ENCODE results near the gene TBX21.

TBX21 gene

GRCh38 chr17:47712330-47713023, 20.6 kb upstream of the TBX21 start:
- no peak for DNase-seq (ENCODE audit: low read depth in 2 of 2)

DNA sequence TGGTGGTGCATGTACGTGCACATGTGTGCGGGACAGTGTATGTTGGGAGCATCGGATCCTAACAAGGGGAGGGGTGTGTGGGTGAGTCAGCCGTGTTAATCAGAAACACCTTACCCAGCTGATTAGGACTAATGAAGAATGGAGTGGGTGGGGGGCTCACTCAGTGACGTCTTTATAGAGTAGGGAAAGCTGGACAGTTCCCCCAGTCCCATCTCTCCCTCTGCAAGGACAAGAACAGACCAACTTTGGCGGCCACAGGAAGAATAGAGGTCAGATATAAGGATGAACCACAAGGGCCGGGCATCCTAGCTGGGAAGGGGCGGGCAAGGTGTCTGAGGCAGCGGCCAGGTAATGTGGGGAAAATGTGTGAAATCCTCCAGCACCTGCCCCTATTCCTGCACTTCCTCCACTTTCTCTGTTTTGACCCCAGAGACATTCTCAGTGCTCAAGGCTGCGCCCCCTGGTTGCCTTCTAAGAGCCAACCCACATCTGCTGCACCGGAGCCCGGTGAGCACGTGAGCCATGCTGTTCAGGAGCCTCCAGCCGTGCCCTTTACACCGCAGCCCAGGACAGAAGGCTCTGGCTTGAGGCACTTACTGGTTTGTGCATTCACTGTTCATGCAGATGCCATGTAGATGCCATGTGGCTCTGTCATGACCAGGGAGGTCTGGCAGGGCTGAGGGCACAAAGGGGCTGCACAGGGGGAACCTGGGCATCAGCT, 18.9 kb upstream of the TBX21 start:
- DNase-seq (ENCODE audit: low read depth in 2 of 2): no peak

DNA sequence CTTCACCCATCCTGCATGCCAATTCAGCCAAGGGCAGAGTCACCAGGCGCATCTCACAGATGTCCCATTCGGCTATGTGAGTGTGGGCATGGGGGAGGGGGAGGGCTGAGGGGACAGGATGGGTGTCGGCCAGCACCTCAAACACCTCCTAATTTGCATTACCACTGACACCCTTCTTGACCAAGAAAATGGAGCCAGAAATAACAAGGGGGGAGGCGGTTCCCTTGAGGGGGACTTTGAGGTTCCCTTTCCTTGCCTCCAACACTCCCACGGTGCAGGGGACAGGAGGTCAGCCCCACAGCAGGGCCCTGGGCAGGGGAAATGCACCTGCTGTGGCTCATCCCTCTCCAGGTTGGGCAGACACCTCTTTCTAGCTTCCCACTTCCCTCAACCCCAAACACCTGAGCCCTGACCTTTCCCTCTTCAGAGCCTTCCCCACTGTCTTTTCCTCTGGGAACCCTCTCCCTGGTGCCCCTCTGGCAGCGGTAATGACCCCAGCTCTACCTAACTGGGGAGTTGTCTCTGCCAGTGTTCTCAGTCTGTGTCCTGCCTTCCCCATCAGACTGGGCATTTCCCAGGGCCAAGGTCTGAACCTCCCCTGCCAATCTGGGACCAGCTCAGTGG, 18.2 kb upstream of the TBX21 start:
- DNase-seq (ENCODE audit: low read depth in 2 of 2): no peak

DNA sequence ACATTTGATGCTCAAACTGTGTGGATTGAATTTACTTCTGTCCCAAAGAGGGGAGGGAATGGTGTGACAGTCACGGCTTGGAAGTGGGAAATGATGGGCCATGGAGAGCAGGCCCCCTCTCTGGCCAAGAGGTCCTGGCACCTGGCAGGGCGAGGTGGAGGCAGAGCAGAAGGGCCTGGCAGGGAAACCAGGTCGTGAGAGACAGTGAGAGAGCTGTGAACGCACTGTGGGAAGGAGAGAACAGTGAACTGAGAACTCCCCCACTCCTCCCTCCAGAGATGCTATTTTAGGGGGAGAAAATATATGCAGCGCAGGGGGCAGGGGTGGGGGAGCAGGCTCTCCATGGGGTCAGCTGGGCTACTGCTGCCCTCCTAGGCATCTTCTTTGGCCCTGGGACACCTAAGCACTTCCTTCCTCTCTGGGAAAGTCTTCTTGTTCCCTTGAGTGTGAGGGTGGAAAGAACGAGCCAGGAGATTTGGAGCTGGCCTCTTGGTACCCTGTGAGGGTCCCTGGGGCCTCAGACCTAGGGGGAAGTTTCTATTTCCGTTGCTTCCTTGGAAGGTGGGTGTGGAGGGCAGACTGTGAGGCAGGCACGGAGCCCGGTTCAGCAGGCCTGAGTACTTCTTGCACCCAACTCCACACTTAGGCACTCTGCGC, 17.2 kb upstream of the TBX21 start:
- no peak for DNase-seq (ENCODE audit: low read depth in 2 of 2)

DNA sequence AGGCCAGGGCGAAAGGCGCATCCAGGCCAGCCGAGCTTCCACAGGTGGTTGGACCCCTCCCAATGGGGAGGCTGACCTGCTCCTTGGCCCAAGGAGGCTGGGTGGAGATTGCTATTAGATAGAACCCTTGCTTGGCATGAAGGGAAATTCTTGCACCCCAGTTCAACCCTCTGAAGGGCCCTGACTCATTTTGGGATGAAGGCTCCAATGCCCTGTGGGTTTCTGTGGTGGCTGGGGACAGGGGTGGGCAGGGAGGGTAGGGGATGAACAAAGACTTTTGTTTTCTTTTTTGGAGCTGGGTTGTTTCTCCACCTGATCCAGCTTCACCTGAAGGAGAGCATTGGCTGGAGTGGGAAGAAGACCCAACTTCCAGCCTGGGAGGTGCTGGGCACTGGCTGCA, 16.7 kb upstream of the TBX21 start:
- DNase-seq (ENCODE audit: low read depth in 2 of 2): no peak

GRCh38 chr17:47717261-47717697, 15.8 kb upstream of the TBX21 start:
- DNase-seq (ENCODE audit: low read depth in 2 of 2): no peak

DNA sequence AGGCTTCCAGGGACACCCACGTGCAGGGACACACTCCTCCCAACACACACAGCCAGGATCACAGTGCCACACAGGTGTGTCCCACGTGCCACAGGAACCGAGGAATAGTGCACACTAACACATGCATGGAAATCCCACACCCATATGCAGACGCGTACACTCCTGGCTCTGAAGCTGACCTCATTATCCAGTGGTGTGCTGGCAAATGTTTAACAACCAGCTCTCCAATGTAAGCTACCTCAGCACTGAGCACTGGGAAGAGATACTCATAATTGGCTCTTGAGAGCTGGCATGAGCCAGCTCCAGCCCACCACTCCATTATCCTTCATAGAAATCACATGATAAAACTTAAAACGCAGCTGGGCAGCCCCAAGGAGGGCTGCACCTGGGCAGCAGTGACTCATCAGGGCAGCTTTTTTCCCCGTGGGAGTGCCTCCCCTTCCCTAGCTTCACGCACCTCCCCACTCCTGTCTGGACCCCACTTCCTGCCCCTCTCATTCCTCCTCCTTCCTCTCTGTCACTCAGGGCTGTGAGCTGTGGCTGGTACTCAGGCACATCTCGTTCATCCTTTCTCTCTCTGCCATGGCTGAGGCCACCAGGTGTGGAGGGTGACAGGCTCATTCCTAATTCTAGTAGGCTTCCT, 14.9 kb upstream of the TBX21 start:
- DNase-seq (ENCODE audit: low read depth in 2 of 2): no peak

DNA sequence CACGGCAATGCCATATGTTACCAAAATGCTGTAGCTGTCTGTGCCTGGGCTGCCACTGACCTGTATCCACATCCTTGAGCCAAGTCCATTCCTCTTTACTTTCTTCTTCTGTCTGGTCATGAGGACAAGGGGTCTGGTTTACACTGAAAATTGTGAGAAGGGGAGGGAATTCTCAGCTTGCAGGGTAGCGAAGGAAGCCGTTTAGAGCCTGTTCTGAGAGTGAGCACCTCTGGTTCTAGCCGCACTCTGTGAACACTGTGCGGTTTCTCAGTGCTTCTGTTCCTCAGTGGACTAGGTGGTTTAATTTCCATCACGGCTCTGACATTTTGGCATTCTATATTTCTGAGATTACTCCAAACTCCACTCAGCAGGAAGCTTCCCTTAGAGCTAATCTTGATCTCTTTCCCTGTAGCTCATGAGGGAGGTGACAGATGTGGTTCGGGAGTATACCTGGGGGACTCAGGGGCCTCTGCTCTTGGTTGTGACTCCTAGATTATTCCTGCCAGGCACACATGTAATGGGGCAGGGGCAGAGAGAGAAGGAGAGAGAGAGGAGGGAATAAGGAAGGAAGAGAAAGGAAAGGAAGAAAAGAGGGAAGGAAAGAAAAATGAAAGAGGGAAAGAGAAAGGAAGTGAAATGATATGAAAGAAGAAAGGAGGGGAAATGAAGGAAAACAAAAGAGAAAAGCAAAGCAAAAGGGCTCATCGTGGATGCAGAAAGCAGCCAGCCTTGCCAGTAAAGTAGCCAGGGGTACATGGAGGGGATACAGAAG, 14.2 kb upstream of the TBX21 start:
- no peak for DNase-seq (ENCODE audit: low read depth in 2 of 2)

DNA sequence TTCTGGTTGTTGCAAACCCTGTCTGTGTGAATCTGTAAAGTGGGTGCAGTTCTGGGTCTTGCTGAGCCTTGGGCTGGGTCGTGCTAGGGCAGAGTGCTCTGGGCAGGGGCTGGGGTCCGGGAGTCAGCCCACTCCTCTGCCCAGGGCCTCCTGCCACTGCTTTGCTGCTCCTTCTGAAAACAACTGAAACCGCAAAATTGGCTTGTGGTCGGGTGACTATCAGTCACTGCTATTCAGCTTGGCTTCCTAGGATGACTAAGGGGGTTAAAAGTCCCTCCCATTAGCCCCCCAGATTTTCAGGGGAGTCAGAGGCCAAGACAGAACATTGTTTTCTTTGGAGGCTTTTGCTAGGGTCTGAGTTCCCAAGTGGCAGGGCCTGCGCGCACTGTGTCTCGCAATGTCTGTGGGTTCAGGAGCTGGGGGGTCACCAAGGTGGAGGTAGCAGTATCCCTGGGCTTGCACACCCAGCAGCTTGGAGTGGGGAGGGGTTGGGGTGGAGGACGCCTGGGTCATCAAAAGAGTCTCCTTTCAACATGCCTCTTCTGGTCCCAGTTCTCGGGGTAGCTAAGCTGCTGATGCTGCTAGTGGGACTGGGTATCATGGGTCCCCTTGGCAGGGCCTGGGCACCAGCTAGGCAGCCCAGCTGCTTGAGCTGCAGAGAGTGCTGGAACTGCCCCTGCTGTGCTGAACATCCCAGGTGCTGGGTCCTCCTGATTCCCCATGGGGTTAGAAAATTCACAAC, 13.5 kb upstream of the TBX21 start:
- peak; percentile 74 to 80 for DNase-seq (ENCODE audit: low read depth in 2 of 2)

GRCh38 chr17:47720196-47720595, 12.8 kb upstream of the TBX21 start:
- DNase-seq (ENCODE audit: low read depth in 2 of 2): no peak

DNA sequence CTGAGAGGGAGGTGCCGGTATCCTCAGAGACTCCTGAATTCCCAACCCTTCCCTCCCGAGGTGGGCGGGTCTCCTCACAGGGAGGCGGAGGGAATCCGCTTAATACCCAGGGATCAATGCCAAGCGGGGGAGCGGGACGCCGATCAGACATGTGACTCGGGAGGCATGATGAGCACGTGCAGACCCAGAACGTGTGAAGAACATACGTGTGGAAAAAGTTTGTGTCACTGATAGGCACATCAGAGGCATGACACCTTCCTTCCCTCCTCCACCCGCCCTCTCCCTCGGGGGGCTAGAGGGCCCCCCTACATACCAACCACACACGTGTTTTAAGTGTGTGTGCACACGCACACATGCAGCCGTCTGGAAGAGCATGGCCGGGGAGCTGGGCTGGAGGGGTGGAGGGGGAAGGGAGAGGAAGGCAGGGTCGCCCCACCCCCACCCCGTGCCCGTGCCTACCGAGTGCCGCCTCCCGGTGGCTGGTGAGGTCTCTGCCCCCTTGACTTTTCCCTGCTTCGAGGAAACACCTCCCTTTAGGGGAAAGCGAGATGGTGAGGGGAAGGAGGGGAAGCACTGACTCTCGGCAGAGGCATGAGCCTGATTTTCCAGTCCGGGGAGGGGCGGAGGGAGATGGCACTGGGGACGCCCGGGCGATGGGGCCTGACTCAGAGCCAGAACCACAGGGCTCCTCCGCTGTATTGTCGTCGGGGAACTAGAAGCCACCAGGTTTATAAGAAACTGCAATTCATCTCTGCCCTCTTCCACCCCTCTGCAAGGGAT, 12.1 kb upstream of the TBX21 start:
- DNase-seq (ENCODE audit: low read depth in 2 of 2): peak; percentile 97 to 98

GRCh38 chr17:47721725-47722124, 11.3 kb upstream of the TBX21 start:
- DNase-seq (ENCODE audit: low read depth in 2 of 2): no peak

- DNase-seq (ENCODE audit: low read depth in 2 of 2): no peak
These were observed 8.3 kb upstream of the TBX21 start for GRCh38 chr17:47724705-47725104.

DNA sequence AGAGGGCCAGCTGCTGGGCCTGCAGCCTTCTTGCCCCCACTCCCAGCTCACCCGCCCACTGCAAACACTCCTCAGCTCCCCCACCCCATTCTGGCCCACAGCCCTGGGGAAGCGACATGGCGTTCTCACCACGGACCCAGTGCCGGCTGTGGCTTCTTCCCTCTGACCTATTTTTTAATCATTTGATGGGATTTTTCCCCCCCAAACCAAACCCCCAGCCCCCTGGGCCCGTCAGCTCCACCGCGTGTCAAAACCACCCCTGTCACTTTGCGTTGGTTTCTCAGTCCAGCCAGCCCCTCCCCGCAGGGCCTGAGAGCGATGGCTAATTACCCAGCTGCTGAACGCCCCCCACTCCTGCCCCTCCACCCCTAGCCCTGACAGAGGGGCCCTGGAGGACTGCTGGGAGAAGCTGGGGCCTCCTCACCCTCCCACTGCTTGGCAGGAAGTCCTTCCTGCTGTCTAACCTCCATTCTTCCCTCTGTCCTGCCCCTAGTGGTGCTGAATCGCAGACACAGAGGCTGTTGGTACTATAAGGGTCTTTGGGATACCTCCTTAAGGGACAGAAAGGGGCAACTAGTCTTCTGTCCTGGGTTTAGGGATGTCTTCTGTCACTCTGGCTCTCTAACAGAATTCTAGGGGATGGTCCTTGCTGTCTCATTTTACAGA, 7.5 kb upstream of the TBX21 start:
- no peak for DNase-seq (ENCODE audit: low read depth in 2 of 2)

GRCh38 chr17:47726796-47727703, 6.0 kb upstream of the TBX21 start:
- no peak for DNase-seq (ENCODE audit: low read depth in 2 of 2)

DNA sequence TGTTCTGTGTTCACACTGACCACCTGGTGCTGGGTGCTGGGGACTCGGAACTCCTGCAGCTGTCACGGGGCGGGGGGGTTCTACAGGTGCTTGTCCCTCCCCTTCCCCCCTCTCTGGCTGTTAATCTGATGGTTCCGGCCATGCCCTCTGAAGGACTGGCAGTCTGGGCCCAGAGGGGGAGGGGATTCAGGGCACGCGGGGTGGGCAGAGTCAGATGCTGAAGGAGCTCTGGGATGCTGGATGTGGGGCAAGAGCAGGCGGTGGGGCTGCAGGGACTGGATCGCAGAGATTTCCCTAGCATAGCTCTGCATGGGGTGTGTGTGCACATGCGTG, 5.4 kb upstream of the TBX21 start:
- DNase-seq (ENCODE audit: low read depth in 2 of 2): no peak

DNA sequence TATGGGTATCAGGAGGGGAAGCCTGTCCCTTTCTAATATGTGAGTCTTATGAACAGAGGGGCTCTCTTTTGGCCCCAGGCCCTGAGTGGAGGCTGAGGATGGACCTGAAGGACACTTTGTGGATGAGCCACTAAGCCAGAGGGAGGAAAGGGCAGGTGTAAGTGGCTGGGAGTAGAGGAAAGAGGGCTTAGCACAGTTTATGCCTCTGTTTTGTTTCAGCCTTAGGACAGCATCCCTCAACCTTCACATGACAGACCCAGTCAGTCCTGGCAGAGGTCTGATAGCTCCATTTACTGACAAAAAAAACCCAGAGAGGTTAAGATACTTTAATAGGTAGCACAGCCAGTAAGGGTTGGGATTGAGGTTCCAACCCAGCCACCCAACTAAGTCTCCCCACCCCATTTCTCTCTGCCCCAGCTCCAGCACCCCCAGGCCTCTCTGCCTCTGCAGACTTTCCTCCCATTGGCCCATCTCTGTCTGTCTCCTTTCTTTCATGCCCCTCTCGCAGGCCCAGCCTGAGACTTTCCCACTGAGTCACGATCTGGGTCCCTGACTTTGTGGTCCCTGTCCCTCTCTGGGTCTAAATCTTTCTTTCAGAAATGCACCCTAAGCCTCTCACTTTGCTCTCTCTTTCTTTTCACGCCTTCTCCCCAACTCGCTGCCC, 4.7 kb upstream of the TBX21 start:
- no peak for DNase-seq (ENCODE audit: low read depth in 2 of 2)

- DNase-seq (ENCODE audit: low read depth in 2 of 2): no peak
These were observed 3.6 kb upstream of the TBX21 start for GRCh38 chr17:47729476-47729875.
